Natural killer cell (primary cell): Measurements from ENCODE around the gene TRAF3IP1. TPM values are rescaled to one million over a fixed set of nuclear protein-coding genes. Genes with fewer than 3 reads are reported as not detected.

Experiments used
- ATAC-seq, 3 donors: fragments of 150-1000 bp in 2 of 3; fragments of 200-7000 bp in 1 of 3; cut with Tn5 transposase; 1 replicate in 1 of 3; 2 replicates in 2 of 3; pipeline ENCODE4 v1.10.0; 2021; ENCODE audit warnings: mild to moderate bottlenecking in 2 of 3, moderate library complexity in 2 of 3
- DNase-seq, 2 donors: peaks; one replicate each; pipeline versions ENCODE4 v3.0.0 to v3.0.0-alpha.2; 2013 to 2021; ENCODE audit warnings: mixed read lengths in 1 of 2
- H3K27ac ChIP-seq: one replicate; pipeline ENCODE4 v1.5.1; 2013; ENCODE audit warnings: mild to moderate bottlenecking, low read length
- H3K27me3 ChIP-seq: one replicate; pipeline ENCODE4 v1.6.1; 2013; ENCODE audit warnings: low read length; ENCODE audit not compliant: control insufficient read depth, insufficient read depth
- H3K36me3 ChIP-seq: one replicate; pipeline ENCODE4 v1.6.1; 2013; ENCODE audit warnings: low read length; ENCODE audit not compliant: control insufficient read depth, insufficient read depth
- H3K4me1 ChIP-seq: one replicate; pipeline ENCODE4 v1.6.1; 2013; ENCODE audit warnings: low read length; ENCODE audit not compliant: control insufficient read depth, insufficient read depth
- H3K4me3 ChIP-seq: one replicate; pipeline ENCODE4 v1.5.1; 2013; ENCODE audit warnings: low read length
- H3K9me3 ChIP-seq: one replicate; pipeline ENCODE4 v1.6.1; 2013; ENCODE audit warnings: low read length; ENCODE audit not compliant: control insufficient read depth, insufficient read depth
- H3K27ac Mint-ChIP-seq, 2 donors: one replicate each; pipeline ENCODE4 v1.8.0; 2022; ENCODE audit warnings: mild to moderate bottlenecking in 2 of 2, mixed read lengths in 2 of 2, moderate library complexity in 1 of 2
- H3K27me3 Mint-ChIP-seq, 2 donors: one replicate each; pipeline ENCODE4 v1.8.0; 2022; ENCODE audit warnings: low read depth in 2 of 2, mixed read lengths in 2 of 2
- H3K36me3 Mint-ChIP-seq: one replicate; pipeline ENCODE4 v1.8.0; 2022; ENCODE audit warnings: mixed read lengths
- H3K4me1 Mint-ChIP-seq, 2 donors: one replicate each; pipeline ENCODE4 v1.8.0; 2022; ENCODE audit warnings: mixed read lengths in 2 of 2
- H3K4me3 Mint-ChIP-seq: one replicate; pipeline ENCODE4 v1.8.0; 2022; ENCODE audit warnings: mild to moderate bottlenecking, moderate library complexity, mixed read lengths
- H3K9me3 Mint-ChIP-seq, 2 donors: one replicate each; pipeline ENCODE4 v1.8.0; 2022; ENCODE audit warnings: mixed read lengths in 2 of 2
- CTCF ChIP-seq: fragments of 200-600 bp; IDR thresholded peaks from one replicate; pipeline ENCODE4 v1.8.0; 2022; ENCODE audit warnings: antibody characterized with exemption
- WGBS: methylation state at CpG from one replicate; pipeline ENCODE4 v1.1.7; 2013; ENCODE audit warnings: missing lambda C conversion rate; ENCODE audit not compliant: insufficient coverage; 5-methylcytosine and 5-hydroxymethylcytosine counted together
- intact Hi-C: fragments of 100-400 bp; cut with micrococcal nuclease; formaldehyde crosslinking; loops from one replicate; pipeline ENCODE4 v1.14.2; 2022
- total RNA-seq, 4 donors: library from RNA; stranded (reverse); fragments of 120-200 nt in 1 of 4; gene quantifications; one replicate each; pipeline versions ENCODE4 v1.2.3 to v1.2.4, GENCODE V29; 2013 to 2022

TRAF3IP1 gene
- total RNA-seq, 3 donors from 2014 or later (not counting 1 experiment from before 2014, with no cell fraction given), result 9.7 to 11.9 (median 11.3) TPM

- no peak for TF ChIP-seq CTCF
- Histone ChIP-seq H3K9me3 (no peaks in the 10 kb centered on the region), H3K27ac (peak overlapping the region; percentile 86), H3K36me3 (no peaks in the 10 kb centered on the region), H3K4me3 (peak overlapping the region; percentile 45), H3K27me3 (no peaks in the 10 kb centered on the region), H3K4me1 (peaks cover 35% of the 10 kb centered on the region)
- no peak for ATAC-seq
- Mint-ChIP-seq H3K36me3 (no peaks in the 10 kb centered on the region), H3K9me3 (no peaks in the 10 kb centered on the region), H3K27me3 (no peaks in the 10 kb centered on the region), H3K4me3 (peak overlapping the region; percentile 99), H3K4me1 (peaks cover 41 to 46% of the 10 kb centered on the region in 2 donors), H3K27ac (peak overlapping the region; percentile 98 to 99)
- DNase-seq, result peak in 1 of 2 donors; percentile 31
- intact Hi-C loops, result loop anchor here (1.0 to 10.0 kb wide), 5 partner anchors 31 to 615 kb away; partner anchors contain the start of genes ASB1, HES6, TRAF3IP1 and UBE2F
- WGBS, result 42% methylated on average over 13 of the region's 13 CpGs
Observed at GRCh38 chr2:238289574-238289973, 30.7 kb upstream of the TRAF3IP1 start.

GRCh38 chr2:238290091-238290509 lies 30.2 kb upstream of the TRAF3IP1 start:
- TF ChIP-seq CTCF, result no peak
- peak overlapping the region; percentile 99 for H3K4me3 Mint-ChIP-seq
- no peaks in the 10 kb centered on the region for H3K9me3 ChIP-seq
- H3K27ac Mint-ChIP-seq, result peak overlapping the region; percentile 98 to 99
- no peaks in the 10 kb centered on the region for H3K27me3 ChIP-seq
- WGBS, result 31% methylated on average over 8 of the region's 8 CpGs
- H3K4me1 Mint-ChIP-seq, result peaks cover 41 to 46% of the 10 kb centered on the region in 2 donors
- intact Hi-C loops, result no loop called here
- H3K9me3 Mint-ChIP-seq, result no peaks in the 10 kb centered on the region
- H3K36me3 ChIP-seq, result no peaks in the 10 kb centered on the region
- no peaks in the 10 kb centered on the region for H3K36me3 Mint-ChIP-seq
- peak; percentile 67 to 78 for DNase-seq
- peaks cover 35% of the 10 kb centered on the region for H3K4me1 ChIP-seq
- H3K27ac ChIP-seq, result peak overlapping the region; percentile 86
- peak; percentile 43 to 62 (median 55) for ATAC-seq
- no peak overlapping the region for H3K4me3 ChIP-seq
- no peaks in the 10 kb centered on the region for H3K27me3 Mint-ChIP-seq

DNA sequence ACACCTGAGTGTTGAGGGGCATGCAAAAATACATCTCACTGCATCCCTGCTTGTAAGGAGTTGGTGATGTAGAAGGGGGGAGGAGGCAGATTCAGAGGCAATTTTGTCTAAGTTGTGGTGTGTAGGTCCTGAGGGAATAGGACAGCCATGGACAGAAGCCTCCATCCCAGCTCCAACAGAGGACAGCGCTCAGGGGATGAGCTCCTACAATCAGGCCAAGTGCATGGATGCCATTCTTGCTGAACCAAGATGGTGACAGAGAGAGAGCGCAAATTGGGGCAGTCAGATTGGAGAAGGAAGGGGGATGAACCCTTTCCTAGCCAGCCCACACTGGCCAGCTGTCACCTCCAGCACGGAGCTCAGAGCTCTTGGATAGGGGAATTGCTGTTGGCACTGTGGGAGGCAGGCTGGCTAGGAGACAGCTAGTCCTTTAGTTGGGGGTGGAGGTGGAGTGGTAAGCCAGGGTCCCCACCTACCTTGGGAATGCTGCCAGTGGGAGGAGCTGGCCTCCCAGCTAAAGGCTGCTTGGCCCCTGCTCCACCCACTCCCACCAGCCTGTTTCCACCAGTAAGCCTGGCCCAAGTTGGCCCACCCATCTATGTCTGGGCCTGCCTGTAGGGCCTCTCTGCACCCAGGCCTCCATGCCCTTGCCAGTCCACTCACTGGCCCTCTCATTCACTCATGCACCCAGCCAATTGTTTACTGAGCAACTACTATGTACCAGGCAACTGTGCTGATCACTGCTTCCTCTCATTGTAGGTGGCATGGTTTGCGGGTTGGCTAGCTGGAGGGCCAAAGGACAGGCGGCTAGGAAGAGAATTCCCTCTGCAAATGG lies 29.4 kb upstream of the TRAF3IP1 start:
- ATAC-seq, result no peak
- TF ChIP-seq CTCF, result no peak
- no peak for DNase-seq
- peak overlapping the region; percentile 99 for H3K4me3 Mint-ChIP-seq
- 98% methylated on average over 5 of the region's 5 CpGs for WGBS
- no peak overlapping the region for H3K4me3 ChIP-seq
- peak overlapping the region; percentile 86 for H3K27ac ChIP-seq
- H3K4me1 Mint-ChIP-seq, result peaks cover 41 to 46% of the 10 kb centered on the region in 2 donors
- no peaks in the 10 kb centered on the region for H3K9me3 Mint-ChIP-seq
- H3K27me3 ChIP-seq, result no peaks in the 10 kb centered on the region
- H3K4me1 ChIP-seq, result peaks cover 35% of the 10 kb centered on the region
- peaks cover 0 to 3% of the 10 kb centered on the region in 2 donors for H3K27me3 Mint-ChIP-seq
- intact Hi-C loops, result no loop called here
- no peaks in the 10 kb centered on the region for H3K9me3 ChIP-seq
- peak overlapping the region; percentile 98 to 99 for H3K27ac Mint-ChIP-seq
- no peaks in the 10 kb centered on the region for H3K36me3 ChIP-seq
- H3K36me3 Mint-ChIP-seq, result no peaks in the 10 kb centered on the region
